Measurements from ENCODE around the gene ARHGEF12.

ARHGEF12 gene

GRCh38 chr11:120425527-120425926, 89.3 kb downstream of the ARHGEF12 start:
- Histone ChIP-seq H2BK5ac (ENCODE audit: low read depth, low read length, poor library complexity, severe bottlenecking) (no peak overlapping the region), H3K4me2 (ENCODE audit: low read length, poor library complexity, severe bottlenecking) (no peak overlapping the region), H2BK12ac (ENCODE audit: low read length in 2 of 2) (no peak overlapping the region), H2AFZ (ENCODE audit: low read depth, low read length) (no peak overlapping the region), H2BK15ac (ENCODE audit: low read depth, poor library complexity, severe bottlenecking) (no peak overlapping the region), H3K4ac (ENCODE audit: low read depth in 1 of 2, low read length in 2 of 2) (no peak overlapping the region), H3K27me3 (ENCODE audit: control insufficient read depth in 1 of 2, insufficient read depth in 1 of 2, low read length in 2 of 2) (no peaks in the 10 kb centered on the region), H3K27ac (ENCODE audit: low read length, poor library complexity, severe bottlenecking) (no peak overlapping the region), H2AK5ac (ENCODE audit: low read length, severe bottlenecking) (no peak overlapping the region), H3K79me1 (replicated peaks; ENCODE audit: low read length, poor library complexity, severe bottlenecking) (peaks cover 12% of the 10 kb centered on the region), H3K14ac (ENCODE audit: low read length in 2 of 2) (no peak overlapping the region), H4K91ac (ENCODE audit: low read length) (no peak overlapping the region), H3K23ac (ENCODE audit: low read length in 2 of 2) (no peak overlapping the region), H2BK120ac (ENCODE audit: low read depth, low read length) (no peak overlapping the region), H3K4me1 (ENCODE audit: control insufficient read depth, insufficient read depth, low read depth, low read length) (peaks cover 5% of the 10 kb centered on the region), H3K36me3 (ENCODE audit: control insufficient read depth in 1 of 2, insufficient read depth in 2 of 2, low read depth in 1 of 2, low read length in 2 of 2) (peaks cover 8 to 66% of the 10 kb centered on the region in 2 experiments), H3K9me3 (ENCODE audit: control insufficient read depth, low read length) (no peaks in the 10 kb centered on the region), H3K9ac (ENCODE audit: low read length) (no peak overlapping the region), H3K4me3 (ENCODE audit: insufficient read depth in 1 of 2, low read depth in 1 of 2, low read length in 2 of 2) (no peak overlapping the region), H4K8ac (ENCODE audit: low read length) (no peak overlapping the region), H3K18ac (ENCODE audit: low read depth in 1 of 2, low read length in 2 of 2) (no peak overlapping the region)
- DNase-seq, result no peak
- no CpG with 5 or more reads among the region's 3 CpGs for WGBS

GRCh38 chr11:120430146-120430545, 93.9 kb downstream of the ARHGEF12 start:
- Histone ChIP-seq H4K91ac (ENCODE audit: low read length) (no peak overlapping the region), H3K9me3 (ENCODE audit: control insufficient read depth, low read length) (no peaks in the 10 kb centered on the region), H3K4me1 (ENCODE audit: control insufficient read depth, insufficient read depth, low read depth, low read length) (peaks cover 9% of the 10 kb centered on the region), H2AK5ac (ENCODE audit: low read length, severe bottlenecking) (no peak overlapping the region), H3K23ac (ENCODE audit: low read length in 2 of 2) (no peak overlapping the region), H3K4ac (ENCODE audit: low read depth in 1 of 2, low read length in 2 of 2) (no peak overlapping the region), H3K18ac (ENCODE audit: low read depth in 1 of 2, low read length in 2 of 2) (no peak overlapping the region), H2BK12ac (ENCODE audit: low read length in 2 of 2) (no peak overlapping the region), H3K9ac (ENCODE audit: low read length) (no peak overlapping the region), H2AFZ (ENCODE audit: low read depth, low read length) (no peak overlapping the region), H2BK5ac (ENCODE audit: low read depth, low read length, poor library complexity, severe bottlenecking) (no peak overlapping the region), H3K27ac (ENCODE audit: low read length, poor library complexity, severe bottlenecking) (no peak overlapping the region), H4K8ac (ENCODE audit: low read length) (no peak overlapping the region), H2BK15ac (ENCODE audit: low read depth, poor library complexity, severe bottlenecking) (no peak overlapping the region), H3K36me3 (ENCODE audit: control insufficient read depth in 1 of 2, insufficient read depth in 2 of 2, low read depth in 1 of 2, low read length in 2 of 2) (peaks cover 2 to 43% of the 10 kb centered on the region in 2 experiments), H2BK120ac (ENCODE audit: low read depth, low read length) (no peak overlapping the region), H3K4me2 (ENCODE audit: low read length, poor library complexity, severe bottlenecking) (no peak overlapping the region), H3K4me3 (ENCODE audit: insufficient read depth in 1 of 2, low read depth in 1 of 2, low read length in 2 of 2) (no peak overlapping the region), H3K14ac (ENCODE audit: low read length in 2 of 2) (no peak overlapping the region), H3K79me1 (replicated peaks; ENCODE audit: low read length, poor library complexity, severe bottlenecking) (peaks cover 7% of the 10 kb centered on the region), H3K27me3 (ENCODE audit: control insufficient read depth in 1 of 2, insufficient read depth in 1 of 2, low read length in 2 of 2) (no peaks in the 10 kb centered on the region)
- no peak for DNase-seq

GRCh38 chr11:120431633-120432032, 95.4 kb downstream of the ARHGEF12 start:
- peak overlapping the region; percentile 93 for H2AK5ac ChIP-seq (ENCODE audit: low read length, severe bottlenecking)
- H2BK5ac ChIP-seq (ENCODE audit: low read depth, low read length, poor library complexity, severe bottlenecking), result no peak overlapping the region
- H3K23ac ChIP-seq (ENCODE audit: low read length in 2 of 2), result no peak overlapping the region
- H3K27ac ChIP-seq (ENCODE audit: low read length, poor library complexity, severe bottlenecking), result peak overlapping the region; percentile 98
- H3K4ac ChIP-seq (ENCODE audit: low read depth in 1 of 2, low read length in 2 of 2), result peak overlapping the region in 1 of 2 experiments; percentile 65
- no peak overlapping the region for H4K8ac ChIP-seq (ENCODE audit: low read length)
- H3K14ac ChIP-seq (ENCODE audit: low read length in 2 of 2), result no peak overlapping the region
- peak overlapping the region; percentile 75 to 83 for H3K18ac ChIP-seq (ENCODE audit: low read depth in 1 of 2, low read length in 2 of 2)
- peak overlapping the region in 1 of 2 experiments; percentile 69 for H3K4me3 ChIP-seq (ENCODE audit: insufficient read depth in 1 of 2, low read depth in 1 of 2, low read length in 2 of 2)
- H2BK12ac ChIP-seq (ENCODE audit: low read length in 2 of 2), result peak overlapping the region in 1 of 2 experiments; percentile 45
- no peak overlapping the region for H2BK120ac ChIP-seq (ENCODE audit: low read depth, low read length)
- no peaks in the 10 kb centered on the region for H3K27me3 ChIP-seq (ENCODE audit: control insufficient read depth in 1 of 2, insufficient read depth in 1 of 2, low read length in 2 of 2)
- peaks cover 2 to 41% of the 10 kb centered on the region in 2 experiments for H3K36me3 ChIP-seq (ENCODE audit: control insufficient read depth in 1 of 2, insufficient read depth in 2 of 2, low read depth in 1 of 2, low read length in 2 of 2)
- no peak overlapping the region for H4K91ac ChIP-seq (ENCODE audit: low read length)
- H3K4me1 ChIP-seq (ENCODE audit: control insufficient read depth, insufficient read depth, low read depth, low read length), result peaks cover 9% of the 10 kb centered on the region
- no peak overlapping the region for H2BK15ac ChIP-seq (ENCODE audit: low read depth, poor library complexity, severe bottlenecking)
- DNase-seq, result peak; percentile 81
- peaks cover 9% of the 10 kb centered on the region for H3K79me1 ChIP-seq (replicated peaks; ENCODE audit: low read length, poor library complexity, severe bottlenecking)
- H3K9ac ChIP-seq (ENCODE audit: low read length), result peak overlapping the region; percentile 91
- no peak overlapping the region for H3K4me2 ChIP-seq (ENCODE audit: low read length, poor library complexity, severe bottlenecking)
- 100% methylated on average over 2 of the region's 3 CpGs for WGBS
- H2AFZ ChIP-seq (ENCODE audit: low read depth, low read length), result no peak overlapping the region
- H3K9me3 ChIP-seq (ENCODE audit: control insufficient read depth, low read length), result no peaks in the 10 kb centered on the region

DNA sequence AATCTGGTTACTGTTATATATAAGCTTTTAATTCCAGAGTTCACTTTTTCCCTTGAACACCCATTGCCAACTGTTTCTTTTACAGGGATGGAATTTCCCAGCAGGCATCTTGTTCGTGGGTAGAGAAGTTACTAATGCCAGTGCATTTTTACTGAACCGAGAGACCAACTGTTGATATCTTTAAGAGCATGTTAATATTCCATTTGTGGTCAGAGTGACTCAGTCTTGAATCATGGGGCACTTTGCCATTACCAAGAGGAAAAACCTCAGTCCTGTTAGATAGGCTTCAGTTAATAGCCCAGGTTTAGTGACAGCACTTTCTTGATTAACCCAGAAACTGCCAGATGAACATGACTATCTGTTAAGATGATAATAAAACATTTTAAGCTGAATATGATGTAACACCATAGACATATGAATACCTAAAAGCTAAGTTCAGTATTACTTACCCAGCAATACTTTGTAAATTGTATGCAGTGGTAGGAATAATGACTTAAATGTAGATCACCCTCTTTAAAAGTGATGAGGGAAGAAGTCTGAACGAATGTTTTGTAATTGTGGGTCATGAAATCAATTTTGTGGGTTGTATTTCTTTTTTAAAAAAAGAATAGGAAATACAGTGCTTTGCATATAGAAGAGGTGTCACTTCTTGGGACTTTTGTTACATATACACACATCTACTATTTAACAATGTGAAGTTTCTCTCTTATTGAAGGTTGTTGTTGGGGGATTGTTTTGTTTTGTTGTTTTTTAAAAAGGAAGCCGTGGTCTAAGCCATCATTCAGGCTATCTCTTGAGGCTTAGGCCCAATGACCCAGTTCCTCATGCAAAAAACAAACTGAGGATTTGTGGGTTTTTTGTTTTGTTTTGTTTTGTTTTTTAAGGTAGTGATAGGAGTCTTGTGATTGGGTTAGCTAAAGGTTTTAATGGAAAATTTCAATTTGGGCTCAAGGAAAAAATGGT, 96.1 kb downstream of the ARHGEF12 start:
- Histone ChIP-seq H3K4me3 (ENCODE audit: insufficient read depth in 1 of 2, low read depth in 1 of 2, low read length in 2 of 2) (peak overlapping the region in 1 of 2 experiments; percentile 69), H2BK5ac (ENCODE audit: low read depth, low read length, poor library complexity, severe bottlenecking) (no peak overlapping the region), H3K4me1 (ENCODE audit: control insufficient read depth, insufficient read depth, low read depth, low read length) (peaks cover 8% of the 10 kb centered on the region), H4K8ac (ENCODE audit: low read length) (no peak overlapping the region), H2BK12ac (ENCODE audit: low read length in 2 of 2) (no peak overlapping the region), H3K18ac (ENCODE audit: low read depth in 1 of 2, low read length in 2 of 2) (no peak overlapping the region), H3K79me1 (replicated peaks; ENCODE audit: low read length, poor library complexity, severe bottlenecking) (peaks cover 7% of the 10 kb centered on the region), H3K23ac (ENCODE audit: low read length in 2 of 2) (no peak overlapping the region), H3K4ac (ENCODE audit: low read depth in 1 of 2, low read length in 2 of 2) (no peak overlapping the region), H2AFZ (ENCODE audit: low read depth, low read length) (no peak overlapping the region), H3K4me2 (ENCODE audit: low read length, poor library complexity, severe bottlenecking) (no peak overlapping the region), H3K14ac (ENCODE audit: low read length in 2 of 2) (no peak overlapping the region), H2AK5ac (ENCODE audit: low read length, severe bottlenecking) (no peak overlapping the region), H3K27me3 (ENCODE audit: control insufficient read depth in 1 of 2, insufficient read depth in 1 of 2, low read length in 2 of 2) (no peaks in the 10 kb centered on the region), H3K9me3 (ENCODE audit: control insufficient read depth, low read length) (no peaks in the 10 kb centered on the region), H3K9ac (ENCODE audit: low read length) (peak overlapping the region; percentile 91), H3K36me3 (ENCODE audit: control insufficient read depth in 1 of 2, insufficient read depth in 2 of 2, low read depth in 1 of 2, low read length in 2 of 2) (peaks cover 1 to 46% of the 10 kb centered on the region in 2 experiments), H3K27ac (ENCODE audit: low read length, poor library complexity, severe bottlenecking) (peak overlapping the region; percentile 98), H4K91ac (ENCODE audit: low read length) (no peak overlapping the region), H2BK15ac (ENCODE audit: low read depth, poor library complexity, severe bottlenecking) (no peak overlapping the region), H2BK120ac (ENCODE audit: low read depth, low read length) (no peak overlapping the region)
- DNase-seq, result peak; percentile 99
- 7% methylated on average over 4 of the region's 4 CpGs for WGBS

All from mesenchymal stem cell (in vitro differentiated cells and primary cell).